Peyer's patch (tissue), 4 donors: Measurements from ENCODE around the gene PIN1.

Experiments
- CTCF ChIP-seq, 6 experiments: fragments of 450-650 bp in 4 of 6; fragments of 200-600 bp in 2 of 6; sonication (generic) in 1 of 6; IDR thresholded peaks; one replicate each; pipeline ENCODE4 v1.5.1; 2017 to 2019; ENCODE audit warnings: antibody characterized with exemption in 6 of 6, mild to moderate bottlenecking in 3 of 6, moderate library complexity in 1 of 6
- POLR2A ChIP-seq, 2 donors: fragments of 450-650 bp; IDR thresholded peaks; one replicate each; pipeline ENCODE4 v1.5.1; 2017; ENCODE audit warnings: antibody characterized with exemption in 2 of 2, mild to moderate bottlenecking in 2 of 2, moderate library complexity in 2 of 2

- TF ChIP-seq POLR2A (IDR thresholded peaks at IDR 0.05), result no peak
- TF ChIP-seq CTCF (IDR thresholded peaks at IDR 0.05), result no peak
Measured at GRCh38 chr19:9835507-9835949, 410 bp downstream of the PIN1 start.
